ENCODE results near the gene IKZF1.

Gene IKZF1

DNA sequence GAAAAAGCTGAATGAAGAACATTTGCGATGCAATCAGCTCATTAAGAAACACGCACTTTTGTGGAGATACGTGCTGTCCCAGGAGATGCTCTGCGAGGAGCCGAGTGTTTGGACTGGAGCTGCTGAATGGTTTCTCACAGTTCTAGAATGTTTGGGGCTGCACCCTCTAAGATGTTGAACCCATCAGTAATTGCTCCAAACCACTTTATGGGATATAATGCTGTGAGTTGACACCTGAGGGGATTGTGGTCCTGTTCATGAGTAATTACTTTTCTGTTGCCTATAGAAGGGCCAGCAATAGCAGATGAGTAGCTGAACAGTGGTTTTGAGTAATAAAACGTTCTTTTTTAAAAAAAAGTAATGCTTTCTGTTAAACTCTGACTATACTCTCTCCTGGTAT lies 63.1 kb downstream of the IKZF1 start:
- H3K4me1 ChIP-seq (ENCODE audit: low read depth, poor library complexity, severe bottlenecking), result no peaks in the 10 kb centered on the region
- no peaks in the 10 kb centered on the region for H3K27me3 ChIP-seq (ENCODE audit: insufficient read depth, low read depth)
- H3K9ac ChIP-seq, result no peak overlapping the region
- no peak overlapping the region for H3K4me2 ChIP-seq
- H3K36me3 ChIP-seq (ENCODE audit: insufficient read depth), result no peaks in the 10 kb centered on the region
- H3K79me2 ChIP-seq (ENCODE audit: insufficient read depth, low read depth), result no peaks in the 10 kb centered on the region
- H3K4me3 ChIP-seq (IDR thresholded peaks at IDR 0.05; ENCODE audit: insufficient read depth, low read depth, low read length), result no peak overlapping the region
- H2AFZ ChIP-seq (ENCODE audit: low read depth), result no peak overlapping the region
- no peak overlapping the region for H3K27ac ChIP-seq
- no peaks in the 10 kb centered on the region for H4K20me1 ChIP-seq (ENCODE audit: insufficient read depth)
- TF ChIP-seq, protein P1, sequence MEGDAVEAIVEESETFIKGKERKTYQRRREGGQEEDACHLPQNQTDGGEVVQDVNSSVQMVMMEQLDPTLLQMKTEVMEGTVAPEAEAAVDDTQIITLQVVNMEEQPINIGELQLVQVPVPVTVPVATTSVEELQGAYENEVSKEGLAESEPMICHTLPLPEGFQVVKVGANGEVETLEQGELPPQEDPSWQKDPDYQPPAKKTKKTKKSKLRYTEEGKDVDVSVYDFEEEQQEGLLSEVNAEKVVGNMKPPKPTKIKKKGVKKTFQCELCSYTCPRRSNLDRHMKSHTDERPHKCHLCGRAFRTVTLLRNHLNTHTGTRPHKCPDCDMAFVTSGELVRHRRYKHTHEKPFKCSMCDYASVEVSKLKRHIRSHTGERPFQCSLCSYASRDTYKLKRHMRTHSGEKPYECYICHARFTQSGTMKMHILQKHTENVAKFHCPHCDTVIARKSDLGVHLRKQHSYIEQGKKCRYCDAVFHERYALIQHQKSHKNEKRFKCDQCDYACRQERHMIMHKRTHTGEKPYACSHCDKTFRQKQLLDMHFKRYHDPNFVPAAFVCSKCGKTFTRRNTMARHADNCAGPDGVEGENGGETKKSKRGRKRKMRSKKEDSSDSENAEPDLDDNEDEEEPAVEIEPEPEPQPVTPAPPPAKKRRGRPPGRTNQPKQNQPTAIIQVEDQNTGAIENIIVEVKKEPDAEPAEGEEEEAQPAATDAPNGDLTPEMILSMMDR (conservative IDR thresholded peaks at IDR 0.05; ENCODE audit: low read depth, low read length), result no peak

DNA sequence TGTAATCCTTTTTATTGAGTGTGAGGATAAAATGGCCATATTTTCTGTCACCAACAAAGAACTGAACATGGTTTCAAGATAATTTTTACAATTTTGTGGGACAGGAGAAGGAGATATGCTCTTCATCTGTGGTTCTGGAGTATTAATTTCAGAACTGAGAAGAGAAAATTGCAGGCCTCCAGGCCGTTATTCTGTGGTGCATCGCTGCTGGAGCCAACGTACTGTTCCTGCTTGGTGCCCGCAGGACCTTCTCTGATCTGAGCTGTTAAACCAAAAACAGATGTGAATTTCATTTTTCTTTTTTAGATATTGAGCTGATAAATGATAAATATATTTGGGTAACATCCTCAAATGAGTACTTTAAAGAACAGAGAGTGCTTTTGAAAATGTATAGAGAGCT lies 63.9 kb downstream of the IKZF1 start:
- TF ChIP-seq, protein P1 (conservative IDR thresholded peaks at IDR 0.05; ENCODE audit: low read depth, low read length), result no peak
- Histone ChIP-seq H2AFZ (ENCODE audit: low read depth) (no peak overlapping the region), H3K79me2 (ENCODE audit: insufficient read depth, low read depth) (no peaks in the 10 kb centered on the region), H3K4me2 (no peak overlapping the region), H3K36me3 (ENCODE audit: insufficient read depth) (no peaks in the 10 kb centered on the region), H3K27ac (no peak overlapping the region), H3K27me3 (ENCODE audit: insufficient read depth, low read depth) (no peaks in the 10 kb centered on the region), H3K4me3 (IDR thresholded peaks at IDR 0.05; ENCODE audit: insufficient read depth, low read depth, low read length) (no peak overlapping the region), H4K20me1 (ENCODE audit: insufficient read depth) (no peaks in the 10 kb centered on the region), H3K4me1 (ENCODE audit: low read depth, poor library complexity, severe bottlenecking) (no peaks in the 10 kb centered on the region), H3K9ac (no peak overlapping the region)

DNA sequence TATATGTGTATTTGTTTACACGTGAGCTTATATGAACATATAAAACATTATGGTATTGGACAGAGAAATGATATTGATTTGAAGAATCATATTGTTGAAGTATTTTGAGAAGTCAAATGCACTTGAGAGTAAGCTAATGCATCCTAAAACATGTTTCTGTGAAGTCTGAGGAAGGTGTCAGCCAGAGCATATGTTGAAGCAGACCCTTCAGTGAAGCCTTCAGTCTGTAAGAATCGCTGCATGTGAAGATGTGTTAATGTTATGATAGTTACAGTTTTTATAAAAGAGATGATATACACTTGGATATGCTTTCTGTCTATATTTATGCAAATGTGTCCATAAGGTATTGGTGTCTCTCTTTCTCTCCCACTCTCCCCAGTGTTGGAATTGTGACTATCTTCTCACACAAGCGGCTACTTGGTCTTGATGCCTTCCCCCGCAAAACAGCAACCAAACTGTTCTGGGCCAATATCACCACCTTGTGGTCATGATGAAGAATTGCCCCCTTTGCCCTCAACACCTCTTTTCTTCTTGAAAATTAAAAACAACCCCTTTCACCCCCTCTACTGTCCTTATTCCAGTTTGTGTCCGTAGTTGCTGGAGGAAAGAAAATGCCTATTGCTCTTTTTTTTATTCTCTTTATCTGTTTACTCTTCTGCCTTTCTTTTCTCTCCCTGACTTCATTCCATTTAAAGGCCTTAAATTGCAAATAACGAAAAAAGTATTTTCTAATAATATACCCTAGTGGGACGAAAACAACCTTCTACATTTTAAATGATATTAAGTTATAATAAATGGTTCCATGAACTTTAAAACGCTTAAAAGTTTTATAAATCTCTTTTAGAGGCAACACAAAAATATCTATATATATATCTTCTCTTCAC lies 64.9 kb downstream of the IKZF1 start:
- no peak overlapping the region for H3K27ac ChIP-seq
- no peaks in the 10 kb centered on the region for H3K36me3 ChIP-seq (ENCODE audit: insufficient read depth)
- TF ChIP-seq, protein P1 (conservative IDR thresholded peaks at IDR 0.05; ENCODE audit: low read depth, low read length), result peak; percentile 85
- no peaks in the 10 kb centered on the region for H3K79me2 ChIP-seq (ENCODE audit: insufficient read depth, low read depth)
- H3K4me1 ChIP-seq (ENCODE audit: low read depth, poor library complexity, severe bottlenecking), result no peaks in the 10 kb centered on the region
- H2AFZ ChIP-seq (ENCODE audit: low read depth), result no peak overlapping the region
- no peak overlapping the region for H3K4me3 ChIP-seq (IDR thresholded peaks at IDR 0.05; ENCODE audit: insufficient read depth, low read depth, low read length)
- H4K20me1 ChIP-seq (ENCODE audit: insufficient read depth), result no peaks in the 10 kb centered on the region
- H3K4me2 ChIP-seq, result no peak overlapping the region
- no peak overlapping the region for H3K9ac ChIP-seq
- no peaks in the 10 kb centered on the region for H3K27me3 ChIP-seq (ENCODE audit: insufficient read depth, low read depth)

DNA sequence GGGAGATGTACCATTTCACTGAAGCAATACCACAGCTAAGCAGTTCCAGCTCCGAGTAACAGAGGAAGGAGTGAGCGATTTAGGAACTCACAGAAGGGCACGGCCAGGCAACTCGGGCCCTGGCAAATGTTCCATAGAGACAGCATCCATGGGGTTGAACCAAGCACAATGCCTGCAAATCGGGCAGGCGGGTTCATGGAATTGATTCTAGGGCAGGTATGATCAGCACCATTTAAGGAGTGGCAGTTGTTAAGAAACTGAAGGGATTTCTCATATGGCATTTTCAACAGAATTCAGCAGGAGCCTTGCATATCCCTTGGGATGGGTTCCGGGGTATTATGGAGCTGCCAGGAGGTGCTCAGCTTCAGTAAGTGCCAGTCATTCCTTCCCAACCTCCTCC lies 66.4 kb downstream of the IKZF1 start:
- Histone ChIP-seq H2AFZ (ENCODE audit: low read depth) (no peak overlapping the region), H3K4me2 (no peak overlapping the region), H3K27me3 (ENCODE audit: insufficient read depth, low read depth) (no peaks in the 10 kb centered on the region), H3K79me2 (ENCODE audit: insufficient read depth, low read depth) (no peaks in the 10 kb centered on the region), H3K36me3 (ENCODE audit: insufficient read depth) (no peaks in the 10 kb centered on the region), H4K20me1 (ENCODE audit: insufficient read depth) (no peaks in the 10 kb centered on the region), H3K4me1 (ENCODE audit: low read depth, poor library complexity, severe bottlenecking) (no peaks in the 10 kb centered on the region), H3K9ac (no peak overlapping the region), H3K27ac (no peak overlapping the region), H3K4me3 (IDR thresholded peaks at IDR 0.05; ENCODE audit: insufficient read depth, low read depth, low read length) (no peak overlapping the region)
- TF ChIP-seq, protein P1 (conservative IDR thresholded peaks at IDR 0.05; ENCODE audit: low read depth, low read length), result no peak
